ENCODE measurements around the gene RAI14.
A peak's percentile ranks its signal among the peaks of the same experiment; 100 is the strongest.

RAI14 gene

GRCh38 chr5:34657988-34658387, 1.9 kb downstream of the RAI14 start:
- peaks cover 61% of the 10 kb centered on the region for H3K79me2 ChIP-seq (ENCODE audit: control insufficient read depth, insufficient read depth, low read length, unreplicated experiment)
- H3K4me1 ChIP-seq (ENCODE audit: control insufficient read depth, insufficient read depth, low read length, unreplicated experiment): peaks cover 34% of the 10 kb centered on the region
- peak overlapping the region; percentile 94 for H3K27ac ChIP-seq (ENCODE audit: low read depth, low read length)
- H2AFZ ChIP-seq (ENCODE audit: low read length, unreplicated experiment): no peak overlapping the region
- H3K4me3 ChIP-seq (ENCODE audit: low read depth, low read length): peak overlapping the region; percentile 99
- H3K36me3 ChIP-seq (ENCODE audit: insufficient read depth, low read length): peaks cover 15% of the 10 kb centered on the region
- H3K27me3 ChIP-seq (ENCODE audit: insufficient read depth, low read length): no peaks in the 10 kb centered on the region

GRCh38 chr5:34659168-34659567, 3.0 kb downstream of the RAI14 start:
- no peak overlapping the region for H2AFZ ChIP-seq (ENCODE audit: low read length, unreplicated experiment)
- no peak overlapping the region; the same call in 1 of the 2 replicates for H3K4me3 ChIP-seq (ENCODE audit: low read depth, low read length)
- H3K79me2 ChIP-seq (ENCODE audit: control insufficient read depth, insufficient read depth, low read length, unreplicated experiment): peaks cover 73% of the 10 kb centered on the region
- no peaks in the 10 kb centered on the region for H3K27me3 ChIP-seq (ENCODE audit: insufficient read depth, low read length)
- H3K4me1 ChIP-seq (ENCODE audit: control insufficient read depth, insufficient read depth, low read length, unreplicated experiment): peaks cover 30% of the 10 kb centered on the region
- H3K27ac ChIP-seq (ENCODE audit: low read depth, low read length): peak overlapping the region; percentile 74
- peaks cover 25% of the 10 kb centered on the region for H3K36me3 ChIP-seq (ENCODE audit: insufficient read depth, low read length)

GRCh38 chr5:34660444-34660843, 4.3 kb downstream of the RAI14 start:
- peaks cover 25% of the 10 kb centered on the region for H3K36me3 ChIP-seq (ENCODE audit: insufficient read depth, low read length)
- peaks cover 23% of the 10 kb centered on the region for H3K4me1 ChIP-seq (ENCODE audit: control insufficient read depth, insufficient read depth, low read length, unreplicated experiment)
- peaks cover 84% of the 10 kb centered on the region for H3K79me2 ChIP-seq (ENCODE audit: control insufficient read depth, insufficient read depth, low read length, unreplicated experiment)
- H2AFZ ChIP-seq (ENCODE audit: low read length, unreplicated experiment): no peak overlapping the region
- H3K4me3 ChIP-seq (ENCODE audit: low read depth, low read length): no peak overlapping the region
- H3K27ac ChIP-seq (ENCODE audit: low read depth, low read length): peak overlapping the region; percentile 74
- no peaks in the 10 kb centered on the region for H3K27me3 ChIP-seq (ENCODE audit: insufficient read depth, low read length)

GRCh38 chr5:34663771-34664496, 7.8 kb downstream of the RAI14 start:
- Histone ChIP-seq H3K4me3 (ENCODE audit: low read depth, low read length) (no peak overlapping the region), H2AFZ (ENCODE audit: low read length, unreplicated experiment) (no peak overlapping the region), H3K79me2 (ENCODE audit: control insufficient read depth, insufficient read depth, low read length, unreplicated experiment) (peaks cover 97% of the 10 kb centered on the region), H3K27me3 (ENCODE audit: insufficient read depth, low read length) (no peaks in the 10 kb centered on the region), H3K27ac (ENCODE audit: low read depth, low read length) (0 out of 2 replicates have a peak overlapping the region, but pooled peaks have one; percentile 8), H3K4me1 (ENCODE audit: control insufficient read depth, insufficient read depth, low read length, unreplicated experiment) (peaks cover 23% of the 10 kb centered on the region), H3K36me3 (ENCODE audit: insufficient read depth, low read length) (peaks cover 25% of the 10 kb centered on the region)

- Histone ChIP-seq H3K27ac (ENCODE audit: low read depth, low read length) (peak overlapping the region; percentile 33; the same call in 1 of the 2 replicates), H2AFZ (ENCODE audit: low read length, unreplicated experiment) (no peak overlapping the region), H3K79me2 (ENCODE audit: control insufficient read depth, insufficient read depth, low read length, unreplicated experiment) (peaks cover 97% of the 10 kb centered on the region), H3K27me3 (ENCODE audit: insufficient read depth, low read length) (no peaks in the 10 kb centered on the region), H3K4me1 (ENCODE audit: control insufficient read depth, insufficient read depth, low read length, unreplicated experiment) (peaks cover 19% of the 10 kb centered on the region), H3K36me3 (ENCODE audit: insufficient read depth, low read length) (peaks cover 25% of the 10 kb centered on the region), H3K4me3 (ENCODE audit: low read depth, low read length) (no peak overlapping the region)
Observed at GRCh38 chr5:34666392-34667080, 10.4 kb downstream of the RAI14 start.

GRCh38 chr5:34667705-34668104, 11.6 kb downstream of the RAI14 start:
- no peaks in the 10 kb centered on the region for H3K27me3 ChIP-seq (ENCODE audit: insufficient read depth, low read length)
- H2AFZ ChIP-seq (ENCODE audit: low read length, unreplicated experiment): no peak overlapping the region
- H3K4me3 ChIP-seq (ENCODE audit: low read depth, low read length): no peak overlapping the region
- H3K27ac ChIP-seq (ENCODE audit: low read depth, low read length): no peak overlapping the region
- peaks cover 24% of the 10 kb centered on the region for H3K4me1 ChIP-seq (ENCODE audit: control insufficient read depth, insufficient read depth, low read length, unreplicated experiment)
- H3K36me3 ChIP-seq (ENCODE audit: insufficient read depth, low read length): peaks cover 17% of the 10 kb centered on the region
- H3K79me2 ChIP-seq (ENCODE audit: control insufficient read depth, insufficient read depth, low read length, unreplicated experiment): peaks cover 97% of the 10 kb centered on the region

- Histone ChIP-seq H3K4me3 (ENCODE audit: low read depth, low read length) (no peak overlapping the region), H3K36me3 (ENCODE audit: insufficient read depth, low read length) (peaks cover 4% of the 10 kb centered on the region; the same call in 1 of the 2 replicates), H3K4me1 (ENCODE audit: control insufficient read depth, insufficient read depth, low read length, unreplicated experiment) (peaks cover 45% of the 10 kb centered on the region), H3K27me3 (ENCODE audit: insufficient read depth, low read length) (no peaks in the 10 kb centered on the region), H3K79me2 (ENCODE audit: control insufficient read depth, insufficient read depth, low read length, unreplicated experiment) (peaks cover 92% of the 10 kb centered on the region), H3K27ac (ENCODE audit: low read depth, low read length) (no peak overlapping the region), H2AFZ (ENCODE audit: low read length, unreplicated experiment) (no peak overlapping the region)
Observed at GRCh38 chr5:34669931-34670516, 13.9 kb downstream of the RAI14 start.

- H3K4me3 ChIP-seq (ENCODE audit: low read depth, low read length): no peak overlapping the region
- peaks cover 92% of the 10 kb centered on the region for H3K79me2 ChIP-seq (ENCODE audit: control insufficient read depth, insufficient read depth, low read length, unreplicated experiment)
- no peaks in the 10 kb centered on the region for H3K27me3 ChIP-seq (ENCODE audit: insufficient read depth, low read length)
- H2AFZ ChIP-seq (ENCODE audit: low read length, unreplicated experiment): no peak overlapping the region
- peaks cover 4% of the 10 kb centered on the region; the same call in 1 of the 2 replicates for H3K36me3 ChIP-seq (ENCODE audit: insufficient read depth, low read length)
- peak overlapping the region; percentile 98 for H3K27ac ChIP-seq (ENCODE audit: low read depth, low read length)
- peaks cover 66% of the 10 kb centered on the region for H3K4me1 ChIP-seq (ENCODE audit: control insufficient read depth, insufficient read depth, low read length, unreplicated experiment)
Observed at GRCh38 chr5:34672196-34672595, 16.1 kb downstream of the RAI14 start.

- peaks cover 73% of the 10 kb centered on the region for H3K4me1 ChIP-seq (ENCODE audit: control insufficient read depth, insufficient read depth, low read length, unreplicated experiment)
- H3K27ac ChIP-seq (ENCODE audit: low read depth, low read length): peak overlapping the region; percentile 98
- 0 out of 2 replicates have a peak, but pooled peaks cover 4% of the 10 kb centered on the region for H3K36me3 ChIP-seq (ENCODE audit: insufficient read depth, low read length)
- H3K79me2 ChIP-seq (ENCODE audit: control insufficient read depth, insufficient read depth, low read length, unreplicated experiment): peaks cover 92% of the 10 kb centered on the region
- H2AFZ ChIP-seq (ENCODE audit: low read length, unreplicated experiment): no peak overlapping the region
- peak overlapping the region; percentile 7; the same call in 1 of the 2 replicates for H3K4me3 ChIP-seq (ENCODE audit: low read depth, low read length)
- no peaks in the 10 kb centered on the region for H3K27me3 ChIP-seq (ENCODE audit: insufficient read depth, low read length)
Observed at GRCh38 chr5:34673463-34674125, 17.5 kb downstream of the RAI14 start.

- peak overlapping the region; percentile 98 for H3K27ac ChIP-seq (ENCODE audit: low read depth, low read length)
- peaks cover 92% of the 10 kb centered on the region for H3K79me2 ChIP-seq (ENCODE audit: control insufficient read depth, insufficient read depth, low read length, unreplicated experiment)
- peak overlapping the region; percentile 7; the same call in 1 of the 2 replicates for H3K4me3 ChIP-seq (ENCODE audit: low read depth, low read length)
- peaks cover 72% of the 10 kb centered on the region for H3K4me1 ChIP-seq (ENCODE audit: control insufficient read depth, insufficient read depth, low read length, unreplicated experiment)
- 0 out of 2 replicates have a peak, but pooled peaks cover 4% of the 10 kb centered on the region for H3K36me3 ChIP-seq (ENCODE audit: insufficient read depth, low read length)
- no peaks in the 10 kb centered on the region for H3K27me3 ChIP-seq (ENCODE audit: insufficient read depth, low read length)
- no peak overlapping the region for H2AFZ ChIP-seq (ENCODE audit: low read length, unreplicated experiment)
Observed at GRCh38 chr5:34674187-34674586, 18.1 kb downstream of the RAI14 start.

All from ACC112 (cell line).